Rectal smooth muscle tissue (tissue), 1 donor: ENCODE data around the gene SLC8A1.

ENCODE experiments used
- H3K27ac ChIP-seq: one replicate; pipeline ENCODE4 v1.7.0; 2013; ENCODE audit warnings: low read depth, low read length, inconsistent platforms
- H3K27me3 ChIP-seq: one replicate; pipeline ENCODE4 v1.7.0; 2013; ENCODE audit warnings: low read length; ENCODE audit not compliant: control insufficient read depth, insufficient read depth
- H3K36me3 ChIP-seq: one replicate; pipeline ENCODE4 v1.7.0; 2013; ENCODE audit warnings: low read length; ENCODE audit not compliant: control insufficient read depth, insufficient read depth
- H3K4me1 ChIP-seq: one replicate; pipeline ENCODE4 v1.7.0; 2013; ENCODE audit warnings: low read length; ENCODE audit not compliant: control insufficient read depth, insufficient read depth
- H3K4me3 ChIP-seq: one replicate; pipeline ENCODE4 v1.7.0; 2013; ENCODE audit warnings: low read length
- H3K9ac ChIP-seq: one replicate; pipeline ENCODE4 v1.7.0; 2013; ENCODE audit warnings: low read length

SLC8A1 gene

GRCh38 chr2:40451918-40452605 lies at the start of gene SLC8A1:
TSS of gene SLC8A1 (minus strand) at chr2:40452090.
- H3K9ac ChIP-seq: no peak within 1 kb of the TSS
- peak within 1 kb of the TSS; percentile 86 for H3K27ac ChIP-seq
- peaks cover 15% of the 10 kb centered on the region for H3K4me1 ChIP-seq
- H3K27me3 ChIP-seq: no peaks in the 10 kb centered on the region
- H3K4me3 ChIP-seq: peak within 1 kb of the TSS; percentile 69
- H3K36me3 ChIP-seq: no peaks in the 10 kb centered on the region

GRCh38 chr2:40499437-40499836 lies 47.5 kb upstream of the SLC8A1 start:
- Histone ChIP-seq H3K36me3 (no peaks in the 10 kb centered on the region), H3K27me3 (no peaks in the 10 kb centered on the region), H3K4me1 (peaks cover 2% of the 10 kb centered on the region), H3K27ac (no peak overlapping the region), H3K9ac (no peak overlapping the region), H3K4me3 (no peak overlapping the region)

- no peak overlapping the region for H3K27ac ChIP-seq
- no peak overlapping the region for H3K4me3 ChIP-seq
- H3K9ac ChIP-seq: no peak overlapping the region
- H3K27me3 ChIP-seq: no peaks in the 10 kb centered on the region
- peaks cover 2% of the 10 kb centered on the region for H3K4me1 ChIP-seq
- no peaks in the 10 kb centered on the region for H3K36me3 ChIP-seq
These were observed 45.5 kb upstream of the SLC8A1 start for GRCh38 chr2:40497251-40497859.

GRCh38 chr2:40489678-40489960 lies 37.7 kb upstream of the SLC8A1 start:
- peak overlapping the region; percentile 45 for H3K4me3 ChIP-seq
- H3K27me3 ChIP-seq: no peaks in the 10 kb centered on the region
- H3K4me1 ChIP-seq: peaks cover 18% of the 10 kb centered on the region
- H3K27ac ChIP-seq: peak overlapping the region; percentile 74
- peak overlapping the region; percentile 43 for H3K9ac ChIP-seq
- H3K36me3 ChIP-seq: no peaks in the 10 kb centered on the region

GRCh38 chr2:40488927-40489677 lies 37.2 kb upstream of the SLC8A1 start:
- Histone ChIP-seq H3K27me3 (no peaks in the 10 kb centered on the region), H3K27ac (peak overlapping the region; percentile 74), H3K9ac (peak overlapping the region; percentile 43), H3K4me3 (peak overlapping the region; percentile 45), H3K4me1 (peaks cover 18% of the 10 kb centered on the region), H3K36me3 (no peaks in the 10 kb centered on the region)

GRCh38 chr2:40488101-40488601 lies 36.3 kb upstream of the SLC8A1 start:
- Histone ChIP-seq H3K9ac (no peak overlapping the region), H3K36me3 (no peaks in the 10 kb centered on the region), H3K27ac (peak overlapping the region; percentile 74), H3K4me1 (peaks cover 18% of the 10 kb centered on the region), H3K4me3 (peak overlapping the region; percentile 45), H3K27me3 (no peaks in the 10 kb centered on the region)

GRCh38 chr2:40487602-40488001 lies 35.7 kb upstream of the SLC8A1 start:
- Histone ChIP-seq H3K36me3 (no peaks in the 10 kb centered on the region), H3K27ac (peak overlapping the region; percentile 74), H3K4me1 (peaks cover 18% of the 10 kb centered on the region), H3K27me3 (no peaks in the 10 kb centered on the region), H3K4me3 (no peak overlapping the region), H3K9ac (no peak overlapping the region)

- Histone ChIP-seq H3K4me3 (no peak overlapping the region), H3K27me3 (no peaks in the 10 kb centered on the region), H3K36me3 (no peaks in the 10 kb centered on the region), H3K4me1 (peaks cover 18% of the 10 kb centered on the region), H3K27ac (no peak overlapping the region), H3K9ac (no peak overlapping the region)
These were observed 34.0 kb upstream of the SLC8A1 start for GRCh38 chr2:40485854-40486253.

- H3K27me3 ChIP-seq: no peaks in the 10 kb centered on the region
- no peak overlapping the region for H3K9ac ChIP-seq
- no peaks in the 10 kb centered on the region for H3K36me3 ChIP-seq
- peaks cover 18% of the 10 kb centered on the region for H3K4me1 ChIP-seq
- no peak overlapping the region for H3K27ac ChIP-seq
- H3K4me3 ChIP-seq: no peak overlapping the region
These were observed 33.4 kb upstream of the SLC8A1 start for GRCh38 chr2:40485318-40485717.

- Histone ChIP-seq H3K4me1 (peaks cover 15% of the 10 kb centered on the region), H3K9ac (no peak overlapping the region), H3K36me3 (no peaks in the 10 kb centered on the region), H3K27ac (no peak overlapping the region), H3K27me3 (no peaks in the 10 kb centered on the region), H3K4me3 (no peak overlapping the region)
These were observed 31.8 kb upstream of the SLC8A1 start for GRCh38 chr2:40483549-40484243.

- Histone ChIP-seq H3K27ac (no peak overlapping the region), H3K9ac (no peak overlapping the region), H3K36me3 (no peaks in the 10 kb centered on the region), H3K4me1 (no peaks in the 10 kb centered on the region), H3K27me3 (no peaks in the 10 kb centered on the region), H3K4me3 (no peak overlapping the region)
These were observed 28.7 kb upstream of the SLC8A1 start for GRCh38 chr2:40480596-40480995.

GRCh38 chr2:40480073-40480472 lies 28.2 kb upstream of the SLC8A1 start:
- H3K4me3 ChIP-seq: no peak overlapping the region
- H3K27me3 ChIP-seq: no peaks in the 10 kb centered on the region
- H3K36me3 ChIP-seq: no peaks in the 10 kb centered on the region
- no peak overlapping the region for H3K9ac ChIP-seq
- no peaks in the 10 kb centered on the region for H3K4me1 ChIP-seq
- no peak overlapping the region for H3K27ac ChIP-seq
